NB4 (cell line): ENCODE measurements around the gene CEP104.

ENCODE experiments used
- DNase-seq: peaks from one replicate; pipeline ENCODE4 v3.0.0; 2010; ENCODE audit warnings: low read depth
- H3K4me3 ChIP-seq: one replicate; pipeline ENCODE4 v1.5.1; 2011; ENCODE audit warnings: mild to moderate bottlenecking, low read depth, low read length, moderate library complexity
- MYC ChIP-seq: IDR thresholded peaks from 2 replicates; pipeline ENCODE4 v1.6.1; 2011; ENCODE audit warnings: low read depth, low read length
- POLR2A ChIP-seq: IDR thresholded peaks from 2 replicates; pipeline ENCODE4 v1.6.1; 2011; ENCODE audit warnings: mild to moderate bottlenecking; ENCODE audit not compliant: insufficient read length; ENCODE audit errors: extremely low read depth
- TF ChIP-seq, protein P1 (sequence below): IDR thresholded peaks from 2 replicates; pipeline ENCODE4 v1.6.1; 2011; ENCODE audit warnings: low read depth, low read length
- TF ChIP-seq, protein P2 (sequence below): IDR thresholded peaks from one replicate; pipeline ENCODE4 v1.5.1; 2012; ENCODE audit warnings: low read depth, low read length

CEP104 gene

GRCh38 chr1:3891329-3891865, 34.4 kb upstream of the CEP104 start:
- TF ChIP-seq POLR2A, result no peak
- TF ChIP-seq, protein P1, sequence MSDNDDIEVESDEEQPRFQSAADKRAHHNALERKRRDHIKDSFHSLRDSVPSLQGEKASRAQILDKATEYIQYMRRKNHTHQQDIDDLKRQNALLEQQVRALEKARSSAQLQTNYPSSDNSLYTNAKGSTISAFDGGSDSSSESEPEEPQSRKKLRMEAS, result no peak
- TF ChIP-seq, protein P2, sequence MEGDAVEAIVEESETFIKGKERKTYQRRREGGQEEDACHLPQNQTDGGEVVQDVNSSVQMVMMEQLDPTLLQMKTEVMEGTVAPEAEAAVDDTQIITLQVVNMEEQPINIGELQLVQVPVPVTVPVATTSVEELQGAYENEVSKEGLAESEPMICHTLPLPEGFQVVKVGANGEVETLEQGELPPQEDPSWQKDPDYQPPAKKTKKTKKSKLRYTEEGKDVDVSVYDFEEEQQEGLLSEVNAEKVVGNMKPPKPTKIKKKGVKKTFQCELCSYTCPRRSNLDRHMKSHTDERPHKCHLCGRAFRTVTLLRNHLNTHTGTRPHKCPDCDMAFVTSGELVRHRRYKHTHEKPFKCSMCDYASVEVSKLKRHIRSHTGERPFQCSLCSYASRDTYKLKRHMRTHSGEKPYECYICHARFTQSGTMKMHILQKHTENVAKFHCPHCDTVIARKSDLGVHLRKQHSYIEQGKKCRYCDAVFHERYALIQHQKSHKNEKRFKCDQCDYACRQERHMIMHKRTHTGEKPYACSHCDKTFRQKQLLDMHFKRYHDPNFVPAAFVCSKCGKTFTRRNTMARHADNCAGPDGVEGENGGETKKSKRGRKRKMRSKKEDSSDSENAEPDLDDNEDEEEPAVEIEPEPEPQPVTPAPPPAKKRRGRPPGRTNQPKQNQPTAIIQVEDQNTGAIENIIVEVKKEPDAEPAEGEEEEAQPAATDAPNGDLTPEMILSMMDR, result no peak
- TF ChIP-seq MYC, result no peak
- no peak for DNase-seq
- H3K4me3 ChIP-seq, result no peak overlapping the region

DNA sequence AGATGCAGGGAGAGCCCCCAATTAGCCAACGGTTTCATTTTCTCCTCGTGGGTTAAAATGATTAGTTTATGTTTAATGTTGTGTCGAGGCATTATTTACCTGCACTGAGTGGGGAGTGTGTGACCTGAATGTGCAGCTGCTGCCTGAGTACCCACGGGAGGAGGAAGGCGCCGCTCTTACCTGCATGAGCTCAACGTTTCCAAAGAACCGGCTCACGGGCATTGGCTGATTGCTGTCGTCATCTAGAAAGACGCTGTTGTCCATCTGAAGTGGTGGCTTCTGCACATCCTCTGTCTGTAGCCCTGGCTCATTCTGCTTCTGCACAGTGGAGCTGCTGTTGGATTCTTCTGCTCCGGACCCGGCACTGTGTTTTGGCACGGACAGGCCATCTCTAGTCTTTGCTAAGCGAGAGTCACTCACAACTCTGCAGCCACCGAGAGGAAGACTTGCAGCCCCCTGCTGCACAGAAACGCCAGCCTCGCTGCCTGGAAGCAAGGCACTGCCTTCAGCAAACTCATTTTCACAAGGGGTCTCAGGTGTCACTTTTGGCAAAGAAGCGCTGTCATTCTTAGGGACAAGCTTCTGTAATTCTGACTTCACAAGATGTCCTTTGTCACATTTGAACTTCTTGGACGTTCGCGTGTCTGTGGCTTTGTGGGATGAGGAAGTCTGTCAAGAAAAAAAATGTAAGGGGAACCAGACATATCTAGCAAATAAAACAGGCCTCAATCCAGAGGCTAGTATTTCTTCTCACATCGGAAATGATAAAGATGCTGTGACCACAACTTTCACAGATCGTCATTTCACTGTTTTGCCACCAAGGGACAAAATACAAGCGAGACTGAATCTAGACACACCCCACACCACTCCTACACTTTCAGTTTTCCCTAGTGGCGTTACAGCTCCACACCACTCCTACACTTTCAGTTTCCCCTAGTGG, 33.6 kb upstream of the CEP104 start:
- H3K4me3 ChIP-seq, result no peak overlapping the region
- TF ChIP-seq POLR2A, result no peak
- TF ChIP-seq, protein P2, result no peak
- TF ChIP-seq MYC, result no peak
- TF ChIP-seq, protein P1, result no peak

DNA sequence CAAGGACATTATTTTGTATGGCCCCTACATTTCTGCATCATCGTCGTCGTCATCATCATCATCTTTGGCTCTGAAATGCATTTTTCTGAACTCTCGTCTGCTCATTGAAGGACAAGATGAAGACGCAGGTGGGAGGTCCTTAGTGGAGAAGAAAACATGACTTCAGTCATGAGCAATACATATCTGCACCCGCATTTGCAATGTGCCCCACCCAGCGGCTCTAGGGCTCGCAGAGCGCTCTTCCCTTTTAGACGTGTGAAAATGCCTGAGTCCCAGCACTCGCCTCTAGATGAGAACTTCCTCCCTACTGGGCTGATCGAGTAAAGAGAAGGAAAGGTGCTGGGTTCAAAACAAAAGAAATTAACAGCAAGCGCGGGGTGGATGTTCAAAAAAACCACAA, 32.9 kb upstream of the CEP104 start:
- no peak for TF ChIP-seq POLR2A
- TF ChIP-seq, protein P1, result no peak
- TF ChIP-seq MYC, result no peak
- TF ChIP-seq, protein P2, result no peak
- DNase-seq, result no peak
- no peak overlapping the region for H3K4me3 ChIP-seq

More for the DNA sequence above, 33.6 kb upstream of the CEP104 start:
- DNase-seq, result no peak

DNA sequence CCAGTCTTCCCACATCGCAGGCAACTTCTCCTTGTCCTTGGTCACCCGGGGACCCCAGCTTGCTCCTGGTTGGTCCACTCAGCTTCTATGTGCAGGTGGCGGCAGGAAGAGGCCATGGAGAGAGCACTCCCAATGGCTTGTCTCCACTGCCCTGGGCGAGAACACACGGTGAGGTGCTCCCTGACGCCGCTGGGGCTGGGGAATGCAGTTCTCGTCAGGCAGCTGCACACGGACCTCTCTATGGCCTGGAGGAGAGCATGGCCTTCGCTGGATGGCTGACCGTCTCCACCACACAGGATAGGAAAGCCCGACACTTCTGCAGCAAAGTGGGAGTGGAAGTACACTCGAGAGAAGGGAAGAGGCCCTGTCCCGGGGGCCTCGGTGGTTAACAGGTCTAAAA, 31.3 kb upstream of the CEP104 start:
- TF ChIP-seq, protein P1, result no peak
- TF ChIP-seq, protein P2, result no peak
- TF ChIP-seq MYC, result no peak
- TF ChIP-seq POLR2A, result no peak
- H3K4me3 ChIP-seq, result no peak overlapping the region
- no peak for DNase-seq

DNA sequence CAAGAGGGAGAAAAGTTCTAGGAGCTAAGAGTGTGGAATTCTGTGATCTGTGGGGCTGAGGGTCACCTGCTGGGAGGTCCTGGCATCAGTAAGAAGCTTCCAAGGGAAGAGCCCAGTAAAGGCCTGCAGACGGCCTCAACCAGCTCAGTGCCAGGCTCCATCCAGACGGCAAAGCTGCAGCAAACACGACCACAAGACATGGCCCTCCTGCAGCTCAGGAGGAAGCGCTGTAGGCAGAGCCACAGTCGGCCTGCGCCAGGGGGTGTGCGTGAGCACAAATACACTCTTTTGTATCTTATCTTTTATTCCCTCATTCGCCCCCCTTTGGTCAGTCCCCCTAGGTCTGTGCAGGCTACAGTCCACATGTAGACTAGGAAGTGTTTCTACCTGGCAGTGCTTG, 29.7 kb upstream of the CEP104 start:
- no peak overlapping the region for H3K4me3 ChIP-seq
- DNase-seq, result no peak
- TF ChIP-seq POLR2A (no peak), MYC (no peak)
- TF ChIP-seq, protein P2, result no peak
- TF ChIP-seq, protein P1, result no peak
